ENCODE results near the gene ZNF521.
"Not testable (repeated sequence)": the region's sequence is repeated elsewhere in the genome, so short reads cannot be mapped to it uniquely, and the experiment has no call there.

The ZNF521 gene

GRCh38 chr18:25288340-25288938 is 63.5 kb downstream of the ZNF521 start:
- DNase-seq: no peak

- DNase-seq: no peak
These were observed 64.9 kb downstream of the ZNF521 start for GRCh38 chr18:25287106-25287505.

- no peak for DNase-seq
These were observed 67.0 kb downstream of the ZNF521 start for GRCh38 chr18:25284861-25285550.

GRCh38 chr18:25284281-25284680 is 67.7 kb downstream of the ZNF521 start:
- DNase-seq: no peak

GRCh38 chr18:25283781-25284180 is 68.2 kb downstream of the ZNF521 start:
- no peak for DNase-seq

GRCh38 chr18:25282896-25283703 is 68.9 kb downstream of the ZNF521 start:
- DNase-seq: no peak

GRCh38 chr18:25282282-25282681 is 69.7 kb downstream of the ZNF521 start:
- peak in 1 of 3 donors; percentile 2 for DNase-seq

- DNase-seq: peak in 2 of 3 donors; percentile 32 to 36
These were observed 70.4 kb downstream of the ZNF521 start for GRCh38 chr18:25281556-25281955.

GRCh38 chr18:25279961-25280360 is 72.0 kb downstream of the ZNF521 start:
- no peak for DNase-seq

GRCh38 chr18:25279556-25279955 is 72.4 kb downstream of the ZNF521 start:
- no peak for DNase-seq

- DNase-seq: no peak
These were observed 72.8 kb downstream of the ZNF521 start for GRCh38 chr18:25279133-25279532.

- DNase-seq: no peak
These were observed 73.6 kb downstream of the ZNF521 start for GRCh38 chr18:25278394-25278793.

GRCh38 chr18:25275412-25276001 is 76.5 kb downstream of the ZNF521 start:
- no peak for DNase-seq

- DNase-seq: no peak
These were observed 77.0 kb downstream of the ZNF521 start for GRCh38 chr18:25274926-25275325.

GRCh38 chr18:25266931-25267527 is 84.9 kb downstream of the ZNF521 start:
- not testable (repeated sequence) for DNase-seq

GRCh38 chr18:25262920-25263319 is 89.0 kb downstream of the ZNF521 start:
- no peak for DNase-seq

- no peak for DNase-seq
These were observed 90.2 kb downstream of the ZNF521 start for GRCh38 chr18:25261768-25262167.

GRCh38 chr18:25256439-25256838 is 95.5 kb downstream of the ZNF521 start:
- no peak for DNase-seq

- no peak for DNase-seq
These were observed 98.2 kb downstream of the ZNF521 start for GRCh38 chr18:25253779-25254178.

- no peak for DNase-seq
These were observed 98.8 kb downstream of the ZNF521 start for GRCh38 chr18:25253136-25253535.

- DNase-seq: no peak
These were observed 100.9 kb downstream of the ZNF521 start for GRCh38 chr18:25251068-25251467.

GRCh38 chr18:25250474-25250851 is 101.5 kb downstream of the ZNF521 start:
- no peak for DNase-seq

GRCh38 chr18:25248755-25249154 is 103.2 kb downstream of the ZNF521 start:
- DNase-seq: no peak

Measured in suppressor macrophage treated with lipopolysaccharide for 1 hour (primary cell).